GM18505 (cell line): ENCODE data around the gene PLCH1.

Experiments
- ATAC-seq: cut with Tn5 transposase; IDR thresholded peaks from one replicate; pipeline ENCODE4 v1.9.1; 2021; ENCODE audit not compliant: unreplicated experiment
- POLR2A ChIP-seq: IDR thresholded peaks from 4 replicates; pipeline ENCODE4 v1.6.1; 2011; ENCODE audit warnings: borderline replicate concordance; ENCODE audit not compliant: insufficient read depth, insufficient read length; ENCODE audit errors: extremely low read depth

Gene PLCH1

GRCh38 chr3:155738580-155739076, 6.2 kb downstream of the PLCH1 start:
- ATAC-seq = no peak
- TF ChIP-seq POLR2A = no peak

- TF ChIP-seq POLR2A = no peak
- ATAC-seq = peak; percentile 93
Measured at GRCh38 chr3:155737844-155738460, 6.9 kb downstream of the PLCH1 start.

GRCh38 chr3:155736381-155736780, 8.5 kb downstream of the PLCH1 start:
- no peak for ATAC-seq
- no peak for TF ChIP-seq POLR2A

GRCh38 chr3:155730843-155731242, 14.0 kb downstream of the PLCH1 start:
- TF ChIP-seq POLR2A = no peak

DNA sequence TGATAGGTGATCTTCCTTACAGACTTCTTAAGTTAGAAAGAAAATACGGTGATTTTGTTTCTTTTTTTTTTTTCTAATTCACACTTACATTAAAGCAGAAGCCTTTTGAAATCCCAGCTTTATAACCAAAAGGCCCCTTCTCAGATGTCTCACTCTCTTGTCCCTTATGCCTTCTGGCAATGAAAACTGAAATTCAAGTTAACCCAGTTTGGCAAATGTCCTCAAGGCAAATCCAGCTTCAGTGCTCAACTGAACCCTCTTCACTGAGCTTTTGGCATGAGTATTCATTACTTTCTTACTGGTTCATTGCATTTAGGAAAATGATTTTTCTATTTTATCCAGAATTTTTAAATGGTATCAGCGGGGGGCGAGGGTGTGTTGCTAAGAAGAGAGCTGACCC, 17.0 kb downstream of the PLCH1 start:
- no peak for TF ChIP-seq POLR2A
- no peak for ATAC-seq

More at GRCh38 chr3:155730843-155731242, 14.0 kb downstream of the PLCH1 start:
- no peak for ATAC-seq

- ATAC-seq = no peak
Measured at GRCh38 chr3:155714295-155714718, 30.6 kb downstream of the PLCH1 start.

GRCh38 chr3:155712008-155712407, 32.9 kb downstream of the PLCH1 start:
- peak; percentile 62 for ATAC-seq
- TF ChIP-seq POLR2A = no peak

More at GRCh38 chr3:155714295-155714718, 30.6 kb downstream of the PLCH1 start:
- TF ChIP-seq POLR2A = no peak

DNA sequence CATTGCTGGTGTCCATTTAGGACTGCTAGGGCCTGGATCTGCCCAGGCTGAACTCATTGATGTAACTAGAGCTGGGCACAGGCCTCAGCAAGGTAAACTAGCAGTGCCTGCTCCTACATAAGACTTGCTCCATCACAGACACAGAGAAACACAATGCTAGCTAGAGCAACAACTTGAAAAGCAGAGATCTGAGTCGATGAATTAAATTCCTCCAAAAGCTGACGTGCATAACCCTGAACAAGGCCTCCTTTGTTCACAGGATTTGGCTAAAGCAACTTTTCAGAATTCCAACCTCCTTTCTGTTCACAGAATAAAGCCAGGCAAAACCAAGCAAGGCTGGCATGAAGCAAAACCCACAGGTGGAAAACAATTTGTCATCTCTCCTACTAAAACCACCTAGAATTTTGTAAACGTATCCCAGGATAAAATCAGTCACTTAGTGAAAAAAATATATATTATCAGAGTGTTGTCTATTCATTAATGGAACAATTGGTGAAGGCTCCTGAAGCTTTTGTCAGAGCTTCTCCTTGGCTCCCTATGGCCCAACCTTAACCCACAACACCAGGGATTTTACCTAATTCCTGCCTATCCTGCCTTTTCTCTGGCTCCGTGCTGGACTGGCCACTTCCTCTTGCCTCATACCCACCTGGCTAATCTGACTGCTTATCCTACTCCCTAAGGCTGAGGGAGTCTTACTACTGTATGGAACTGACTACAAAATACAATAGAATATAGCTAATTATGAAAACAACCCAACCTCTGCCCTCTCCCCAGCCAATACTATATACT, 39.9 kb downstream of the PLCH1 start:
- TF ChIP-seq POLR2A = no peak
- ATAC-seq = no peak

DNA sequence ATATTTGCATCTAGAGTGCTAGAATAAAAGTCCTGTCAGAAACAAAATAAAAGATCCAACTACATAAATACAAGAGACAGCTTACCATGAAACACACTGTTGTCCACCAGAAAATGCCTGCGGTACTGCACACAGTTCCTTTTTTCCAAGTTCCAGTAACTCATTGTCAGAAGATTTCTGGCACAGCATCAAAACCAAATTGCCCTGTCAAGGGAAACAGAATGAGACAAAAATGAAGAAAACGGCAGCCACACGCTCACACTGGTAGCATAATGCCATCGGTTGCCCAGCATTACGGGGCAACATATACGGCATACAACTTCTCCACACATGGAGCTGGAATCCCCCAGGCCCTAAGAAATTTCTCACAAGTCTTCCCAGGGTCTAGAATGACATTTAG, 40.8 kb downstream of the PLCH1 start:
- TF ChIP-seq POLR2A = no peak
- ATAC-seq = no peak

- TF ChIP-seq POLR2A = no peak
- ATAC-seq = no peak
Measured at GRCh38 chr3:155702745-155703591, 41.9 kb downstream of the PLCH1 start.

- no peak for TF ChIP-seq POLR2A
- ATAC-seq = no peak
Measured at GRCh38 chr3:155701882-155702465, 42.9 kb downstream of the PLCH1 start.

DNA sequence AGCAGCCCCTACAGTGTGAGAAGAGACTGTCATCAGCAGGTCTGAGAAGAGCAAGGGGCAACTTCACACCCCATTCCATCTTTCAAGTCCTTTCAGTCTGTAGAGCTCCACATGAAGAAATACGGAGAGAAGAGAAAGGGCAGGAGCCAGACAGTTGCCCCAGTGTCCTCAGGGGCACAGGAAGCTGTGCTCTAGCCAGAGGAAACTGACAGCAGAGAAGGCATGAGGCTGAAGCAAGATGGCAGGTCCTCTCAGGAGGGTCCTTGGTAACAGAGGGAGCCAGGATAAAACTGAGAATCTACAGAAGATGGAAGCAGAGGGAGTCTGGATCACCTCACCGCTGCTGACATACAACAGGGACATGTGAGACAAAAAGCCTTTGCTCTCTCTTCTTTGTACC, 47.3 kb downstream of the PLCH1 start:
- ATAC-seq = no peak
- TF ChIP-seq POLR2A = no peak

GRCh38 chr3:155690921-155691320, 54.0 kb downstream of the PLCH1 start:
- no peak for ATAC-seq
- TF ChIP-seq POLR2A = no peak
